Mammary epithelial cell (primary cell): ENCODE data around the gene TCN2.

ENCODE experiments used
- EZH2 ChIP-seq: IDR thresholded peaks from 2 replicates; pipeline ENCODE4 v1.6.1; 2012; ENCODE audit warnings: low read length, inconsistent platforms, borderline replicate concordance
- TF ChIP-seq, protein P1 (sequence below), 2 donors: IDR thresholded peaks in 1 of 2; conservative IDR thresholded peaks in 1 of 2; 2 replicates each; pipeline ENCODE4 v1.5.1; 2011 to 2012; ENCODE audit warnings: inconsistent platforms in 2 of 2, low read length in 2 of 2, mild to moderate bottlenecking in 2 of 2, control low read depth in 1 of 2, low read depth in 1 of 2; ENCODE audit not compliant: insufficient read depth in 1 of 2; ENCODE audit errors: extremely low read depth in 1 of 2

DNA sequence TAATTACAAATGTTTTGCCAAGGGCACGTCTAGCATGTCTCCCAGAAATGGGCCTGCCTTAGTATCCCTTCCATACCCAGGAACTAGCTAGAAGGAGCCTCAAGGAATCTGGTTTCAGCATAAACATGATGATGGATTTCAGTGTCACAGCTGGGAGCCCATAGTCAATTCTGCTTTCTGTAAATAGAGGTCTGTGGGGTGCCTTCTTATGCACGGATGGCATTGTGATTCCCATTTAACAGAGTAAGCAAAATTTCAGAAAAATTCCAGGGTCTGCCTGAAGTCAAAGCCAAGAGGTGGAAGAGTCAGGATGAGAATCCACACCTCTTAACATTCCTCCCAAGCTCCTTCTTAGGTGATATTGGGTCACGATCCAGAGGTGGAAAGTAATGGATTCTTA, 48.6 kb downstream of the TCN2 start:
- TF ChIP-seq, protein P1, sequence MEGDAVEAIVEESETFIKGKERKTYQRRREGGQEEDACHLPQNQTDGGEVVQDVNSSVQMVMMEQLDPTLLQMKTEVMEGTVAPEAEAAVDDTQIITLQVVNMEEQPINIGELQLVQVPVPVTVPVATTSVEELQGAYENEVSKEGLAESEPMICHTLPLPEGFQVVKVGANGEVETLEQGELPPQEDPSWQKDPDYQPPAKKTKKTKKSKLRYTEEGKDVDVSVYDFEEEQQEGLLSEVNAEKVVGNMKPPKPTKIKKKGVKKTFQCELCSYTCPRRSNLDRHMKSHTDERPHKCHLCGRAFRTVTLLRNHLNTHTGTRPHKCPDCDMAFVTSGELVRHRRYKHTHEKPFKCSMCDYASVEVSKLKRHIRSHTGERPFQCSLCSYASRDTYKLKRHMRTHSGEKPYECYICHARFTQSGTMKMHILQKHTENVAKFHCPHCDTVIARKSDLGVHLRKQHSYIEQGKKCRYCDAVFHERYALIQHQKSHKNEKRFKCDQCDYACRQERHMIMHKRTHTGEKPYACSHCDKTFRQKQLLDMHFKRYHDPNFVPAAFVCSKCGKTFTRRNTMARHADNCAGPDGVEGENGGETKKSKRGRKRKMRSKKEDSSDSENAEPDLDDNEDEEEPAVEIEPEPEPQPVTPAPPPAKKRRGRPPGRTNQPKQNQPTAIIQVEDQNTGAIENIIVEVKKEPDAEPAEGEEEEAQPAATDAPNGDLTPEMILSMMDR (conservative IDR thresholded peaks at IDR 0.05 in 1 of 2, IDR thresholded peaks at IDR 0.05 in 1 of 2; ENCODE audit: extremely low read depth in 1 of 2, insufficient read depth in 1 of 2, low read depth in 1 of 2, low read length in 2 of 2): no peak
- no peak for TF ChIP-seq EZH2
